GM21390 (cell line): ENCODE measurements around the gene MTLN.
"Not testable (repeated sequence)": the region's sequence is repeated elsewhere in the genome, so short reads cannot be mapped to it uniquely, and the experiment has no call there.

Source experiments
- ATAC-seq: cut with Tn5 transposase; IDR thresholded peaks from one replicate; pipeline ENCODE4 v1.9.1; 2021; ENCODE audit not compliant: unreplicated experiment

The MTLN gene

GRCh38 chr2:110211938-110212858, at the start of gene MTLN:
Gene MTLN (minus strand): TSS chr2:110212547. CDS start chr2:110212525, 22 bp downstream.
- peak; percentile 90 for ATAC-seq

GRCh38 chr2:110261910-110262309, 49.6 kb upstream of the MTLN start:
- not testable (repeated sequence) for ATAC-seq

GRCh38 chr2:110248081-110248795, 35.9 kb upstream of the MTLN start:
- not testable (repeated sequence) for ATAC-seq

GRCh38 chr2:110245488-110246435, 33.4 kb upstream of the MTLN start:
- not testable (repeated sequence) for ATAC-seq

- ATAC-seq, result not testable (repeated sequence)
Observed at GRCh38 chr2:110243283-110243682, 30.9 kb upstream of the MTLN start.

GRCh38 chr2:110234514-110234913, 22.2 kb upstream of the MTLN start:
- ATAC-seq, result not testable (repeated sequence)

GRCh38 chr2:110229886-110230285, 17.5 kb upstream of the MTLN start:
- ATAC-seq, result not testable (repeated sequence)

GRCh38 chr2:110222626-110223025, 10.3 kb upstream of the MTLN start:
- not testable (repeated sequence) for ATAC-seq

GRCh38 chr2:110221938-110222337, 9.6 kb upstream of the MTLN start:
- no peak for ATAC-seq

GRCh38 chr2:110220190-110220564, 7.8 kb upstream of the MTLN start:
- no peak for ATAC-seq

- ATAC-seq, result no peak
Observed at GRCh38 chr2:110219496-110220189, 7.3 kb upstream of the MTLN start.

- ATAC-seq, result not testable (repeated sequence)
Observed at GRCh38 chr2:110218889-110219288, 6.5 kb upstream of the MTLN start.

GRCh38 chr2:110216803-110217202, 4.5 kb upstream of the MTLN start:
- ATAC-seq, result no peak

GRCh38 chr2:110216199-110216598, 3.9 kb upstream of the MTLN start:
- no peak for ATAC-seq

- ATAC-seq, result no peak
Observed at GRCh38 chr2:110215566-110216158, 3.3 kb upstream of the MTLN start.

- ATAC-seq, result no peak
Observed at GRCh38 chr2:110215091-110215490, 2.7 kb upstream of the MTLN start.

GRCh38 chr2:110213522-110213921, 1.2 kb upstream of the MTLN start:
- not testable (repeated sequence) for ATAC-seq

- no peak for ATAC-seq
Observed at GRCh38 chr2:110205660-110206455, 6.5 kb downstream of the MTLN start.
